K562 (cell line): Measurements from ENCODE around the gene MTARC2. TPM values are rescaled to one million over a fixed set of nuclear protein-coding genes. Genes with fewer than 3 reads are reported as not detected.

ENCODE experiments used
- CC2D1A ChIP-seq: fragments of 450-650 bp; IDR thresholded peaks from 2 replicates; pipeline ENCODE4 v1.6.1; 2017; ENCODE audit warnings: mild to moderate bottlenecking
- EP300 ChIP-seq: IDR thresholded peaks from 2 replicates; pipeline ENCODE4 v1.6.1; 2012; ENCODE audit warnings: low read length, improper control_type of control experiment
- NFIX ChIP-seq: fragments of 250-450 bp; sonication (Bioruptor Pico); IDR thresholded peaks from 2 replicates; pipeline ENCODE4 v1.4.0; 2020; ENCODE audit warnings: low read depth, mild to moderate bottlenecking, moderate library complexity
- NFRKB ChIP-seq: fragments of 450-650 bp; IDR thresholded peaks from 2 replicates; pipeline ENCODE4 v1.6.1; 2016; ENCODE audit warnings: low read depth
- SAFB ChIP-seq: fragments of 200-400 bp; formaldehyde crosslinking; IDR thresholded peaks from 2 replicates; pipeline ENCODE4 v1.6.1; 2017; ENCODE audit warnings: low read depth, low read length, borderline replicate concordance
- SLC30A9 ChIP-seq: fragments of 250-450 bp; sonication (Bioruptor Pico); IDR thresholded peaks from 2 replicates; pipeline ENCODE4 v1.8.0; 2022; ENCODE audit warnings: mild to moderate bottlenecking, moderate library complexity
- ZC3H11A ChIP-seq: IDR thresholded peaks from 2 replicates; pipeline ENCODE4 v1.6.1; 2012; ENCODE audit warnings: low read depth, low read length, improper control_type of control experiment
- polyA plus RNA-seq, 8 experiments: library from polyadenylated mRNA; depleted of rRNA in 4 of 8; stranded (reverse) in 5 of 8; unstranded in 3 of 8; fragments of >200 nt; fragmentation: Nextera tagmentation in 2 of 8; fragmentation: Illumina TruSeq in 1 of 8; extraction: Ambion mirVana in 2 of 8; extraction: Trizol in 1 of 8; gene quantifications; 2 replicates each; pipeline versions ENCODE4 v1.2.1 to v1.2.3, GENCODE V29; 2011 to 2014; ENCODE audit warnings: inconsistent platforms in 1 of 8, missing spikeins in 1 of 8
- total RNA-seq, 7 experiments: library from RNA; depleted of rRNA in 6 of 7; stranded (reverse); fragments of >200 nt in 6 of 7; fragmentation: Illumina TruSeq in 2 of 7; extraction: Trizol in 2 of 7; gene quantifications; 2 replicates each; pipeline versions ENCODE4 v1.2.1 to v1.2.3, GENCODE V29; 2011 to 2021; ENCODE audit warnings: low replicate concordance in 1 of 7
- TF ChIP-seq, protein P1 (sequence below), 2 experiments: fragments of 450-650 bp in 1 of 2; sonication (generic) in 1 of 2; formaldehyde crosslinking in 1 of 2; IDR thresholded peaks; 2 replicates each; pipeline versions ENCODE4 v1.7.1 to v1.9.0; 2016 to 2022; ENCODE audit warnings: inconsistent platforms in 1 of 2, mild to moderate bottlenecking in 1 of 2, missing genetic modification reagents in 1 of 2
- TF ChIP-seq, protein P2 (sequence below), 3 experiments: fragments of 200-800 bp in 1 of 3; sonication (Bioruptor generic) in 1 of 3; sonication (generic) in 1 of 3; formaldehyde crosslinking in 1 of 3; IDR thresholded peaks; 2 replicates each; pipeline versions ENCODE4 v1.6.1 to v1.8.0; 2016 to 2022; ENCODE audit warnings: mild to moderate bottlenecking in 2 of 3, missing compliant biosample characterization in 2 of 3, missing genetic modification characterization in 2 of 3, missing genetic modification reagents in 1 of 3

Gene MTARC2
- total and polyA plus RNA-seq, 9 of the 15 experiments (the other 6 are each of a cell fraction or from before 2014, with no cell fraction given), result 0.03 to 0.35 TPM; not detected in 7

DNA sequence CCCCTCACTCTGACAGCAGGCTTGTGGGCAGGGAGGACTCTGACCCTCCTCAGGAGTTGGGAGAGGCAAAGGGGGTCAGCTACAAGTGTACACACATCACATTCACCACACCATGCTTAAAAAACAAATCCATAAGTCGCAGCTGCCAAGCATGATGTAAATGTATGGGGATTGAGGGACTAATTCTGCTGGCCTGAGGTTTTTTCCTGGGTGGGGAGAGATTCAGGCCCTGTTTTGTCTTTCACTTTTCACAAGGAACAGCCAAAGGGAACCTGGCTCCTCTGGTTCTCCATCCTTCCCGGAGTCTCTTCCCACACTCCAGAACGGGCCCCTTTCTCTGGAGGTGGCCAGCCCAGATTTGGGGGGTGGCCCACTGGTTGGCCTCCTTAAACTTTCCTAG is 1.3 kb upstream of the MTARC2 start (continued):
- TF ChIP-seq, protein P1, sequence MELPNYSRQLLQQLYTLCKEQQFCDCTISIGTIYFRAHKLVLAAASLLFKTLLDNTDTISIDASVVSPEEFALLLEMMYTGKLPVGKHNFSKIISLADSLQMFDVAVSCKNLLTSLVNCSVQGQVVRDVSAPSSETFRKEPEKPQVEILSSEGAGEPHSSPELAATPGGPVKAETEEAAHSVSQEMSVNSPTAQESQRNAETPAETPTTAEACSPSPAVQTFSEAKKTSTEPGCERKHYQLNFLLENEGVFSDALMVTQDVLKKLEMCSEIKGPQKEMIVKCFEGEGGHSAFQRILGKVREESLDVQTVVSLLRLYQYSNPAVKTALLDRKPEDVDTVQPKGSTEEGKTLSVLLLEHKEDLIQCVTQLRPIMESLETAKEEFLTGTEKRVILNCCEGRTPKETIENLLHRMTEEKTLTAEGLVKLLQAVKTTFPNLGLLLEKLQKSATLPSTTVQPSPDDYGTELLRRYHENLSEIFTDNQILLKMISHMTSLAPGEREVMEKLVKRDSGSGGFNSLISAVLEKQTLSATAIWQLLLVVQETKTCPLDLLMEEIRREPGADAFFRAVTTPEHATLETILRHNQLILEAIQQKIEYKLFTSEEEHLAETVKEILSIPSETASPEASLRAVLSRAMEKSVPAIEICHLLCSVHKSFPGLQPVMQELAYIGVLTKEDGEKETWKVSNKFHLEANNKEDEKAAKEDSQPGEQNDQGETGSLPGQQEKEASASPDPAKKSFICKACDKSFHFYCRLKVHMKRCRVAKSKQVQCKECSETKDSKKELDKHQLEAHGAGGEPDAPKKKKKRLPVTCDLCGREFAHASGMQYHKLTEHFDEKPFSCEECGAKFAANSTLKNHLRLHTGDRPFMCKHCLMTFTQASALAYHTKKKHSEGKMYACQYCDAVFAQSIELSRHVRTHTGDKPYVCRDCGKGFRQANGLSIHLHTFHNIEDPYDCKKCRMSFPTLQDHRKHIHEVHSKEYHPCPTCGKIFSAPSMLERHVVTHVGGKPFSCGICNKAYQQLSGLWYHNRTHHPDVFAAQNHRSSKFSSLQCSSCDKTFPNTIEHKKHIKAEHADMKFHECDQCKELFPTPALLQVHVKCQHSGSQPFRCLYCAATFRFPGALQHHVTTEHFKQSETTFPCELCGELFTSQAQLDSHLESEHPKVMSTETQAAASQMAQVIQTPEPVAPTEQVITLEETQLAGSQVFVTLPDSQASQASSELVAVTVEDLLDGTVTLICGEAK (IDR thresholded peaks at IDR 0.05), result no peak
- TF ChIP-seq, protein P1 (CRISPR knock-in tag; IDR thresholded peaks at IDR 0.05), result no peak
- TF ChIP-seq ZC3H11A (no peak), EP300 (no peak), CC2D1A (no peak), SLC30A9 (no peak), SAFB (no peak), NFIX (no peak), NFRKB (no peak)
- TF ChIP-seq, protein P2, sequence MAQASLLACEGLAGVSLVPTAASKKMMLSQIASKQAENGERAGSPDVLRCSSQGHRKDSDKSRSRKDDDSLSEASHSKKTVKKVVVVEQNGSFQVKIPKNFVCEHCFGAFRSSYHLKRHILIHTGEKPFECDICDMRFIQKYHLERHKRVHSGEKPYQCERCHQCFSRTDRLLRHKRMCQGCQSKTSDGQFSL (CRISPR knock-in tag; IDR thresholded peaks at IDR 0.05), result no peak
- TF ChIP-seq, protein P2 (tag; IDR thresholded peaks at IDR 0.05), result no peak
- TF ChIP-seq, all 486 proteins: peak for 0
